GM10847 (cell line): ENCODE measurements around the gene RBMS1.

ENCODE experiments used
- POLR2A ChIP-seq: IDR thresholded peaks from 2 replicates; pipeline ENCODE4 v1.6.1; 2011; ENCODE audit not compliant: insufficient read length; ENCODE audit errors: extremely low read depth

The RBMS1 gene

GRCh38 chr2:160232905-160233475 lies 260.6 kb downstream of the RBMS1 start:
- TF ChIP-seq POLR2A, result no peak

GRCh38 chr2:160229591-160229990 lies 264.0 kb downstream of the RBMS1 start:
- TF ChIP-seq POLR2A, result no peak

DNA sequence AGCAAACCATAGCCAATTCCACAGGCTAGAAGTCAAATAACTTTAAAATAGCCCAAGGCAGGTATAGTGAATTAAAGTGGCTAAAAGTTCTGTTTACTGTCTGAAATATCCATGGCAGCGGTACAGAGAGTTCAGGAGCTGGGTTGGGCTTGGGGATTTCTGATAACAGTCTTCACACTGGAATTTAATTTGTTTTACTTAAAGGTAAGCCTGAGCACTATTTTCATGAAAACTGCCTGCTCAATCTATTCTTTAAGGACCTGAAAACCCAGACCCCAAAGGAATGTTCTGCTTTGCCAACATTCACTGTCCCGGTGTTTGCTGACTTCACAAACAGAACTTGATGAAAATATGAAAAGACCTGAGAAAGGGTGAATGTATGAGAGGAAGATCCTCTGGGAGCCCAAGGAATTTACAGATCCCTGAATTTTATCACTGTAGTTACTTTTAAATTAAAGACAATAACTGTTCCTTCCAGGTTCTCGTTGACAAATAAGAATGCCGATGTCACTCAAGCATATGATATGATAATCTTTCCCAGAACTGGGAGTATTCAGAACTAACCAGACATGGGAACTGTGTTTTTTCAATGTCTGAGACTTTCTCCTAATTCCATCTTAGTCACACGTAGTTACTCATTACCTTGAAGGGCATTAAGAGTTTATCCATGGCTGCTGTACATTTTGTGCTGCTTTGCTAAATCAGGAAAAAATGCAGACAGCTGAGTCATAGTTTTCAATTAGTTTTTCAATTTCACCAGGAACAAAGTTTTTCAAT lies 265.3 kb downstream of the RBMS1 start:
- no peak for TF ChIP-seq POLR2A

DNA sequence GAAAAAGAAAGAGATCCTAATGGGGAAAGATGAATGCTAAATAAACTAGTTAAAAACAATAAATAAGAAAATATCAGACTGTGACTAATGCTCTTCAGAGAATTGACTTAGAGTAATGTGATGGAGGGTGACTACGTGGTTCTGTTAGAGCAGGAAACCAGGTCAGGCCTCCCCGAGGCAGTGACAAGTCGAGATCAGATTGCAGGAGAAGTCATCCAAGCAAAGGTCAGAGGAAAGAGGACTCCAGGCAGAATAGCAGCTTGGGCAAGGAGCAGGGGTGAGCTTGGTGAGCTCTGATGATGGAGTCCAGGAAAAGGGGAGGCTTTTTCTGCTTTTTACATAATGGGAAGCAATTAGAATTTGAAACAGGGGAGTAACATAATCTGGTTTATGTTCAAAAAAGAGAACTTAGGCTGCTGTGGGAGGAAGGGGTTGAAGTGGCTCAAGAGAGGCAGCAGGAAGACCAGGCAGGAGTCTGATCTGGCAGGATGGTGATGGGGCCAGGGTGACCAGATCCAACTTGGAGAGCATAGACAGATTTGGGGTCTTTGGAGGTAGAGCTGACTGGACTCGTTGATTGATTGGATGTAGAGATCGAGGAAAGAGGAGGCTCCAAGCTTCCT lies 266.2 kb downstream of the RBMS1 start:
- TF ChIP-seq POLR2A, result no peak

- TF ChIP-seq POLR2A, result no peak
These were observed 267.2 kb downstream of the RBMS1 start for GRCh38 chr2:160226367-160226766.

DNA sequence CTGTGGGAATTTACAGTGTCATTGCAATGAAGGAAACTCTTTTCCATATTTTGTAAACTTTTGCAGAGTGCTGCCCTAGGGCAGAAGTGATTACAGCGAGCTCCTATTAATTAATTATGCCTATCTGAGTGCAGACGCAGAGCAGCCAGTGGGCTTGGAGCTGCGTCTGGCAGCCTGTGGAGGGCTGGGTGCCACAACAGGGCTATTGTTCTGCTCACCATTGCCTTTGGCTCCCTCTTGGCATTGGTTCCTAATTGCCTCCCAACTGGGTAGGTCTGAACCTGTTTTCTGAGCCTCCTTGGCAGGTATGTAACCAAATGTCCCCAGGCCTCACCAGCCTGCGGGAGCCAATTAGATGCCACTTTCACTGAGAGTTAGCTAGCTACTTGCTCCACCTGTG lies 267.9 kb downstream of the RBMS1 start:
- no peak for TF ChIP-seq POLR2A

GRCh38 chr2:160224507-160224906 lies 269.1 kb downstream of the RBMS1 start:
- TF ChIP-seq POLR2A, result no peak

DNA sequence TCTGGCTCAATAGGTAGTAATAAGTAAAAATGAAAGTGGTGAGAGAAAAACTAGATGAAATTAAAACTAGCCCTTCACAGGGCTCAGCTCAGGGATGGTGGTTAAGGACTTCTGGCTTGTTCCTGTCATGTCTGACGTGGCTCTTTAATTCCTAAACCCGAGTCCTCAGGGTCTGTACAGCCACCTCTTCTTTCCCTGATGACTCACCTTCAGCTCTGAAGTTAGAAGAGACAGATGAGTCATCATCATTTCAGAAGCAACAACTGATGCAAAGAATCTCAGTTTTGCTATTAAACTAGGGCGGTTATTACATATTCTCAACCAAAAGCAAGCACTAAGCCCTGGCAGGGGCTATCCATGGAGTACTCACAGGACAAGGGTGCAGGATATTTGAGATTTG lies 269.5 kb downstream of the RBMS1 start:
- TF ChIP-seq POLR2A, result no peak

DNA sequence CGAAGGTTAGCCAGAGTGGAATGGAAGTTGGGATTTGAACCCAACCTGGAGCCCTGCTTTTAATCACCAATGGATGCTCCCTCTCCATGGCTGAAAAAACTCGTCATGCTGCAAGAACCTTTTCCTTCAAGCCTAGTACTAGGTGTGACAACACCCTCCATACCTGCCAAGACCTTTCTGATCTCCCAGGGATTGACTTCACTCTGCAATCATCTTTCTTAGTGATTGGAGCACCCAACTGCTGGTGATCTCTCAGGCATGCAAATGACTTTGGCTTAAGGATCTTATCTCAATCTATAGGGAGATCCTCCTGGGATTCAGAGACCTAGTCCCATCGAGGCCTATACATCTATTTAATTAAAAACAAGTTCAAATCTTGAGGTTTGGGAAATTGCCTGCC lies 270.0 kb downstream of the RBMS1 start:
- TF ChIP-seq POLR2A, result no peak

GRCh38 chr2:160222546-160223283 lies 270.9 kb downstream of the RBMS1 start:
- TF ChIP-seq POLR2A, result no peak
